SK-N-DZ (cell line): Measurements from ENCODE around the gene OR10J1. TPM values are rescaled to one million over a fixed set of nuclear protein-coding genes. Genes with fewer than 3 reads are reported as not detected.
"Not testable (repeated sequence)": the region's sequence is repeated elsewhere in the genome, so short reads cannot be mapped to it uniquely, and the experiment has no call there.

Experiments used
- DNase-seq: peaks from one replicate; pipeline ENCODE4 v3.0.0-alpha.2; 2015; ENCODE audit warnings: low spot score
- polyA plus RNA-seq, 2 experiments: library from polyadenylated mRNA; depleted of rRNA; stranded (reverse); fragments of >200 nt; gene quantifications; 2 replicates each; pipeline ENCODE4 v1.2.3, GENCODE V29; 2014

Gene OR10J1
- not detected in 2 replicates for polyA plus RNA-seq (2014; cell fraction: cytosol; rRNA removed)
- not detected in 2 replicates for polyA plus RNA-seq (2014; cell fraction: nucleus; rRNA removed)

- no peak for DNase-seq
Measured at GRCh38 chr1:159439422-159439821, at the start of gene OR10J1. Gene OR10J1, plus strand, starts transcription at chr1:159439722. Its CDS starts 70 bp downstream, at chr1:159439792.

- DNase-seq: no peak
Measured at GRCh38 chr1:159406821-159407220, 32.7 kb upstream of the OR10J1 start.

- no peak for DNase-seq
Measured at GRCh38 chr1:159408862-159409400, 30.6 kb upstream of the OR10J1 start.

GRCh38 chr1:159421821-159422220, 17.7 kb upstream of the OR10J1 start:
- DNase-seq: no peak

GRCh38 chr1:159428536-159428935, 11.0 kb upstream of the OR10J1 start:
- DNase-seq: no peak

- no peak for DNase-seq
Measured at GRCh38 chr1:159429074-159429861, 10.3 kb upstream of the OR10J1 start.

GRCh38 chr1:159430985-159431384, 8.5 kb upstream of the OR10J1 start:
- no peak for DNase-seq

GRCh38 chr1:159431904-159432303, 7.6 kb upstream of the OR10J1 start, which contains the start of gene OR10J4:
Gene OR10J4, plus strand, starts transcription at chr1:159432204.
- no peak for DNase-seq

- DNase-seq: no peak
Measured at GRCh38 chr1:159436469-159436868, 3.1 kb upstream of the OR10J1 start.

GRCh38 chr1:159441360-159441759, 1.8 kb downstream of the OR10J1 start:
- no peak for DNase-seq

- DNase-seq: no peak
Measured at GRCh38 chr1:159442428-159442827, 2.9 kb downstream of the OR10J1 start.

GRCh38 chr1:159443066-159443750, 3.7 kb downstream of the OR10J1 start:
- DNase-seq: no peak

GRCh38 chr1:159444511-159444910, 5.0 kb downstream of the OR10J1 start:
- DNase-seq: no peak

- no peak for DNase-seq
Measured at GRCh38 chr1:159448181-159448580, 8.7 kb downstream of the OR10J1 start.

- DNase-seq: not testable (repeated sequence)
Measured at GRCh38 chr1:159449605-159450004, 10.1 kb downstream of the OR10J1 start.

- DNase-seq: no peak
Measured at GRCh38 chr1:159459551-159459950, 20.0 kb downstream of the OR10J1 start.

- DNase-seq: no peak
Measured at GRCh38 chr1:159465191-159465603, 25.7 kb downstream of the OR10J1 start.

GRCh38 chr1:159468321-159468720, 28.8 kb downstream of the OR10J1 start:
- no peak for DNase-seq

GRCh38 chr1:159469921-159470533, 30.5 kb downstream of the OR10J1 start:
- DNase-seq: no peak

- DNase-seq: no peak
Measured at GRCh38 chr1:159473335-159473734, 33.8 kb downstream of the OR10J1 start.

- no peak for DNase-seq
Measured at GRCh38 chr1:159474926-159475325, 35.4 kb downstream of the OR10J1 start.

- DNase-seq: no peak
Measured at GRCh38 chr1:159483501-159483900, 44.0 kb downstream of the OR10J1 start.
